B cell (primary cell): Measurements from ENCODE around the gene SP7. TPM values are rescaled to one million over a fixed set of nuclear protein-coding genes. Genes with fewer than 3 reads are reported as not detected.

Source experiments
- ATAC-seq: fragments of 200-7000 bp; cut with Tn5 transposase; one replicate; pipeline ENCODE4 v1.10.0; 2021; ENCODE audit warnings: low read depth, mild to moderate bottlenecking, moderate number of reproducible peaks, moderate library complexity
- CTCF ChIA-PET: fragments of 350-600 bp; sonication (Branson Sonifier 250); formaldehyde crosslinking; loops from one replicate; lab custom pipeline; 2021; ENCODE audit warnings: antibody characterized with exemption, inconsistent platforms; lab: Charles Lee
- POLR2A ChIA-PET: fragments of 350-600 bp; sonication (Branson Sonifier 250); formaldehyde crosslinking; loops from one replicate; lab custom pipeline; 2021; ENCODE audit warnings: antibody characterized with exemption; lab: Charles Lee
- DNase-seq: peaks from one replicate; pipeline ENCODE4 v3.0.0; 2013
- H2AFZ ChIP-seq: 2 replicates; pipeline ENCODE4 v1.6.1; 2012; ENCODE audit warnings: mild to moderate bottlenecking, low read depth, low read length; ENCODE audit not compliant: insufficient read depth, poor library complexity, severe bottlenecking
- H3K27ac ChIP-seq, 2 donors: 1 replicate in 1 of 2; 2 replicates in 1 of 2; pipeline ENCODE4 v1.5.1; 2012 to 2013; ENCODE audit warnings: low read length in 2 of 2, mild to moderate bottlenecking in 2 of 2, moderate library complexity in 1 of 2
- H3K27me3 ChIP-seq, 4 experiments: fragments of 200-600 bp in 1 of 4; sonication (generic) in 1 of 4; replicated peaks in 1 of 4; 1 replicate in 2 of 4; 2 replicates in 2 of 4; pipeline versions ENCODE4 v1.6.1 to v1.7.0; 2013 to 2016; ENCODE audit warnings: low read length in 3 of 4, mild to moderate bottlenecking in 2 of 4, mixed read lengths in 1 of 4, moderate library complexity in 1 of 4; ENCODE audit not compliant: insufficient read depth in 4 of 4, control insufficient read depth in 3 of 4; ENCODE audit errors: control extremely low read depth in 1 of 4
- H3K36me3 ChIP-seq, 2 experiments: replicated peaks in 1 of 2; 1 replicate in 1 of 2; 2 replicates in 1 of 2; pipeline versions ENCODE4 v1.6.1 to v1.7.1; 2013; ENCODE audit warnings: low read length in 1 of 2; ENCODE audit not compliant: insufficient read depth in 2 of 2, control insufficient read depth in 1 of 2; ENCODE audit errors: control extremely low read depth in 1 of 2, extremely low read depth in 1 of 2
- H3K4me1 ChIP-seq, 2 donors: fragments of 200-600 bp in 1 of 2; sonication (generic) in 1 of 2; 1 replicate in 1 of 2; 2 replicates in 1 of 2; pipeline versions ENCODE4 v1.5.1 to v1.6.1; 2013 to 2017; ENCODE audit warnings: low read length in 2 of 2; ENCODE audit not compliant: control insufficient read depth in 2 of 2, insufficient read depth in 2 of 2
- H3K4me2 ChIP-seq: replicated peaks from 2 replicates; pipeline ENCODE3; 2012; ENCODE audit warnings: mild to moderate bottlenecking, low read depth, low read length; ENCODE audit not compliant: poor library complexity, severe bottlenecking
- H3K4me3 ChIP-seq, 5 experiments: fragments of 200-600 bp in 1 of 5; sonication (generic) in 1 of 5; 1 replicate in 3 of 5; 2 replicates in 2 of 5; pipeline versions ENCODE4 v1.5.1 to v1.7.0; 2011 to 2016; ENCODE audit warnings: low read length in 4 of 5, mild to moderate bottlenecking in 4 of 5, low read depth in 2 of 5, control low read depth in 1 of 5, moderate library complexity in 1 of 5; ENCODE audit not compliant: insufficient read depth in 1 of 5; ENCODE audit errors: control extremely low read depth in 1 of 5, extremely low read depth in 1 of 5
- H3K79me2 ChIP-seq: fragments of 200-600 bp; sonication (generic); one replicate; pipeline ENCODE4 v1.6.0; 2016; ENCODE audit warnings: low read length; ENCODE audit not compliant: control insufficient read depth, insufficient read depth
- H3K9ac ChIP-seq: fragments of 200-600 bp; sonication (generic); 2 replicates; pipeline ENCODE4 v1.6.1; 2017; ENCODE audit warnings: mild to moderate bottlenecking, low read length, moderate library complexity
- H3K9me3 ChIP-seq, 3 donors: one replicate each; pipeline versions ENCODE4 v1.6.1 to v1.7.1; 2013; ENCODE audit warnings: low read length in 2 of 3; ENCODE audit not compliant: control insufficient read depth in 2 of 3, insufficient read depth in 1 of 3; ENCODE audit errors: control extremely low read depth in 1 of 3
- H4K20me1 ChIP-seq: 2 replicates; pipeline ENCODE4 v1.6.0; 2012; ENCODE audit warnings: mild to moderate bottlenecking, low read length; ENCODE audit not compliant: insufficient read depth, control insufficient read depth, poor library complexity, severe bottlenecking
- H3K27ac Mint-ChIP-seq: one replicate; pipeline ENCODE4 v1.8.0; 2021; ENCODE audit warnings: mixed read lengths
- H3K27me3 Mint-ChIP-seq: one replicate; pipeline ENCODE4 v1.8.0; 2021; ENCODE audit warnings: mixed read lengths
- H3K4me1 Mint-ChIP-seq: one replicate; pipeline ENCODE4 v1.8.0; 2021; ENCODE audit warnings: mixed read lengths
- H3K4me3 Mint-ChIP-seq: one replicate; pipeline ENCODE4 v1.8.0; 2021; ENCODE audit warnings: mixed read lengths
- H3K9me3 Mint-ChIP-seq: one replicate; pipeline ENCODE4 v1.8.0; 2022; ENCODE audit warnings: mixed read lengths; ENCODE audit not compliant: insufficient read depth
- CTCF ChIP-seq: fragments of 200-600 bp; IDR thresholded peaks from one replicate; pipeline ENCODE4 v1.8.0; 2022; ENCODE audit warnings: antibody characterized with exemption, mild to moderate bottlenecking
- EZH2 ChIP-seq: IDR thresholded peaks from 2 replicates; pipeline ENCODE4 v1.6.1; 2012; ENCODE audit warnings: borderline replicate concordance, low read depth, mild to moderate bottlenecking, moderate library complexity, low read length; ENCODE audit not compliant: insufficient read depth, poor library complexity, severe bottlenecking
- WGBS: methylation state at CpG from one replicate; pipeline ENCODE4 v1.1.5; 2013; ENCODE audit warnings: missing lambda C conversion rate; ENCODE audit not compliant: insufficient coverage; 5-methylcytosine and 5-hydroxymethylcytosine counted together
- intact Hi-C: fragments of 100-400 bp; cut with micrococcal nuclease; formaldehyde crosslinking; loops from one replicate; pipeline ENCODE4 v1.10.0; 2022
- polyA plus RNA-seq: library from polyadenylated mRNA; depleted of rRNA; stranded (reverse); fragments of >200 nt; gene quantifications from 2 replicates; pipeline ENCODE4 v1.2.3, GENCODE V29; 2012
- total RNA-seq, 2 donors: library from RNA; stranded (reverse); fragments of 120-200 nt in 1 of 2; gene quantifications; 1 replicate in 1 of 2; 2 replicates in 1 of 2; pipeline versions ENCODE4 v1.2.3 to v1.2.4, GENCODE V29; 2013 to 2022

The SP7 gene
- total and polyA plus RNA-seq, 2 donors (not counting 1 experiment from before 2014, with no cell fraction given), result 0.34 TPM; not detected in 1

DNA sequence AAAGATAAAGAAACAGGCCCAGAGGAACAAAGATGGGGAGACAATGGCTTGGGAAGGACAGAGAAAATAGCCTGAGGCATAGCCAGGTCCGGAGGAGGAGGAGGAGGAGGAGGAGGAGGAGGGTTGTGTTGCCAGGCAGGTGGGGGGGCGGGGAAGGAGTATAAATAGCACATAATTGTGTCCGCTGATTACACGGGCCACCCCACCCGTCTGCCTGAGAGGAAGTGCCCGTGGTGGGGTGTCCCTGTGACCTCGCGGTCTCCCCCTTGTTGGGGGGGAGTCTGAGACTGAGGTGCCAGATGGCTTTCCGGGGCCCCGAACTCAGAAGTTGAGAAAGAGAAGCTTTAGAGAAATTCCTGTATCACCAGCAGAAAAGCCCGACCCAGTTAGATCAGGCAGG, 1.9 kb upstream of the SP7 start:
- Histone ChIP-seq H3K9me3 (peaks cover 0 to 4% (median 0%) of the 10 kb centered on the region in 3 donors), H3K79me2 (no peaks in the 10 kb centered on the region), H4K20me1 (no peaks in the 10 kb centered on the region), H3K4me1 (peaks cover 10 to 13% of the 10 kb centered on the region in 2 donors), H3K4me2 (no peak overlapping the region), H3K27me3 (peaks cover 0 to 46% (median 24%) of the 10 kb centered on the region in 4 experiments), H3K36me3 (no peaks in the 10 kb centered on the region), H3K9ac (no peak overlapping the region), H3K27ac (no peak overlapping the region), H2AFZ (no peak overlapping the region), H3K4me3 (no peak overlapping the region)
- Mint-ChIP-seq H3K4me3 (no peak overlapping the region), H3K27ac (no peak overlapping the region), H3K9me3 (no peaks in the 10 kb centered on the region), H3K4me1 (peaks cover 10% of the 10 kb centered on the region), H3K27me3 (peaks cover 56% of the 10 kb centered on the region)
- CTCF ChIA-PET, result no interaction called here
- intact Hi-C loops, result no loop called here
- ATAC-seq, result no peak
- DNase-seq, result no peak
- TF ChIP-seq EZH2 (no peak), CTCF (no peak)
- POLR2A ChIA-PET, result interaction anchor here (0.6 kb wide), 1 partner anchor 95 kb away, joined by 4 read pairs; no protein-coding TSS in a partner anchor
- 7% methylated on average over 6 of the region's 11 CpGs for WGBS

DNA sequence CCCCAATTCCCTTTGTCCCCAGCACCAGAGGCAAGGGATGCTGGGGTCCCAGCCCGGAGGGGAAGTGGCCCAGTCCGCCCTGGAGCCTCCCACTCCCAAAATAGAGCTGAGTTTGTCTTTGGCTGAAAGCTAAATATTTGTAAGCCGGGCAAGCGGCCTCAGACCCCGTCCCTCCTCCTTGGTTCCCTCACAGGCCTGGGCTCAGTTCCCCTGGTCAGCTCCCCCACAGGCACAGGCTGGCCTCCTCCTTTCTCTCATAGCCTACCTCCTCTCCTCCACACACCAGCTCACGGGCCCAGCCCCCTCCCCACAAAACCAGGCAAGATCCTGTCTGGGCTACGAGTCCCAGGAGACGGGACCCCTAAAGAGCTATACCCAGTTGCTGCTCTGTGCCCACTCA, 1.3 kb downstream of the SP7 start:
- H3K4me1 Mint-ChIP-seq, result peaks cover 10% of the 10 kb centered on the region
- WGBS, result 91% methylated on average over 6 of the region's 8 CpGs
- H3K27me3 Mint-ChIP-seq, result peaks cover 67% of the 10 kb centered on the region
- ATAC-seq (no peak), DNase-seq (no peak)
- no peak overlapping the region for H3K9ac ChIP-seq
- peaks cover 10 to 13% of the 10 kb centered on the region in 2 donors for H3K4me1 ChIP-seq
- CTCF ChIA-PET, result interaction anchor here (0.8 to 3.5 kb wide), 6 partner anchors 10 to 123 kb away, joined by 3 to 11 read pairs (median 4); partner anchors contain the start of gene AAAS
- POLR2A ChIA-PET, result interaction anchor here (0.6 to 1.2 kb wide), 2 partner anchors 14 to 332 kb away, joined by 4 to 9 read pairs; partner anchors contain the start of gene AAAS
- H3K4me2 ChIP-seq, result no peak overlapping the region
- no peak overlapping the region for H3K4me3 Mint-ChIP-seq
- H4K20me1 ChIP-seq, result no peaks in the 10 kb centered on the region
- H3K79me2 ChIP-seq, result no peaks in the 10 kb centered on the region
- H3K27ac Mint-ChIP-seq, result no peak overlapping the region
- no peak overlapping the region for H2AFZ ChIP-seq
- no peaks in the 10 kb centered on the region for H3K9me3 Mint-ChIP-seq
- intact Hi-C loops, result no loop called here
- peaks cover 0 to 4% (median 0%) of the 10 kb centered on the region in 3 donors for H3K9me3 ChIP-seq
- no peaks in the 10 kb centered on the region for H3K36me3 ChIP-seq
- peaks cover 0 to 52% (median 25%) of the 10 kb centered on the region in 4 experiments for H3K27me3 ChIP-seq
- H3K4me3 ChIP-seq, result no peak overlapping the region
- no peak overlapping the region for H3K27ac ChIP-seq
- TF ChIP-seq CTCF, result no peak
- no peak for TF ChIP-seq EZH2
